T-helper 1 cell (primary cell): ENCODE measurements around the gene PER2.
"Not testable (repeated sequence)": the region's sequence is repeated elsewhere in the genome, so short reads cannot be mapped to it uniquely, and the experiment has no call there.

Experiments
- DNase-seq, 5 donors: peaks; one replicate each; pipeline ENCODE4 v3.0.0-alpha.2; 2012 to 2020

Gene PER2

DNA sequence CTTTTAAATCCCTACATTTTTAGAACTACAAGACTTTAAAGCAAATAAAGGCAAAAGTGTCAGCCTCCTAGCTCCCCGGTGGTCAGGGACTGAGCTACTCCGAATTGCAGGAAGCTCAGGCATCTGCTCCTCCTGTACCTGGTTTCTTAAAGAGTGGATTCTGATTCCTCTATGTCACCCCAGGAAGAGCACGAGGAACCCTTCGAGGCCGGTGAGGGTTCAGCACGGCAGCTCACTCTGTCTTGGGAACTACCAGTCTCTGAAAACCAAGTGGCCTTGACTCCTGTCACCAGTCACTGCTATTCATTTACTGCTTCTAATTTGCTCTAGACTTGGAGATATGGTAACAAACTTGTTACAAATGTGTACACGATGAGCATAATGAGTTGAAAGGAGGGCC, 2.3 kb downstream of the PER2 start:
- no peak for DNase-seq

DNA sequence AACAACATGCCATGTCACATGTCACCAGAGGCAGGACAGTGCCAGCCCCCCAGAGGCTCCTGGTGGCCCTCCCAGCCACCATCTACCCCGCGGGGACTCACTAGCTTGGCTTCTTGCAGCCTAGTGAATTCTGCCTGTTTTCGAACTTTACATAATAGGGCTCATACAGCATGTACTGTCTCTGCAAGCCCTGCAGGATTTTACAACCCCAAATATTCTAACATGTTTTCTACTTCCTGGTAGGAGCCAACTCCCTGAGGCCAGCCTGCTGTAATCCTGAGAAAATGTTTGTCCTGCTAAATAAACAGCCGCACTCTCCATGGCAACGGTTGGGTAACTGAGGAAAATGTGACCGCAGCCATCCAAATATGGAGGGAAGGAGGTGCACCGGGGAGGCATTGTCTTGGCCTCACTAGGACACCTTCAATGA, 2.7 kb downstream of the PER2 start:
- no peak for DNase-seq

DNA sequence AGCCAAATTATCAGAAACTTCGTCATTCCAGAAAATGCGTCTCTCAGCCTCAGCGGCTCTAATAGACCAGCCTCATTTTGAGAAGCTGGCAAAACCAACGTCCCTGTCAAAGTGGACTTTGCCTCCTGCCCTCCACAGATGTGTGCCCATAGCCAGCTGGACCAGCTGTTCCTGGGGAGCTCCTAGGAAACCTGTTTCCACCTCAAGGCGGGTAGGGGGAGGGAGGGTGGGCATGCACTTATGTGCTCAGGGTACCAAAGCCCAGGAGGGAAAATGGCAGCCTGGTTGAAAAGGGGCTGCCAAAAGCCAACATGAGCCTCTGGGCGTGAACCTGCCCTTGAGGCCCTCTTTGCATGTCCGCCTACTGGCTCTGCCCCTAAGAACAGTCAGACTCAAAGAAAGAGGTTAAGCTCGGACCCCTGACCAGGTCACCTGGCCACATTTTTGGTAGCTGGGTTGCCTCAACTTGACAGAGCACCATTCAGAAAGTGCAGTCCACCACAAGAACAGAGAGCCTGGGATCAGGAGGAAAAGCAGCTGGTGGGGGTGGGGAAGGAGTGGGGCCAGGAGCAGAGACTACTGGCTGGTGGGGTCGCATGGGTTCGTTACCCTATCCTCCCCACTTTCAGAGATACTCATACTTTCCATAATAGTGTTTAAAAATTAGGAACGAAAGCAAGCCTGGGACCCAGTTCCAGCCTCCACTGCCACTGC, 3.5 kb downstream of the PER2 start:
- no peak for DNase-seq

DNA sequence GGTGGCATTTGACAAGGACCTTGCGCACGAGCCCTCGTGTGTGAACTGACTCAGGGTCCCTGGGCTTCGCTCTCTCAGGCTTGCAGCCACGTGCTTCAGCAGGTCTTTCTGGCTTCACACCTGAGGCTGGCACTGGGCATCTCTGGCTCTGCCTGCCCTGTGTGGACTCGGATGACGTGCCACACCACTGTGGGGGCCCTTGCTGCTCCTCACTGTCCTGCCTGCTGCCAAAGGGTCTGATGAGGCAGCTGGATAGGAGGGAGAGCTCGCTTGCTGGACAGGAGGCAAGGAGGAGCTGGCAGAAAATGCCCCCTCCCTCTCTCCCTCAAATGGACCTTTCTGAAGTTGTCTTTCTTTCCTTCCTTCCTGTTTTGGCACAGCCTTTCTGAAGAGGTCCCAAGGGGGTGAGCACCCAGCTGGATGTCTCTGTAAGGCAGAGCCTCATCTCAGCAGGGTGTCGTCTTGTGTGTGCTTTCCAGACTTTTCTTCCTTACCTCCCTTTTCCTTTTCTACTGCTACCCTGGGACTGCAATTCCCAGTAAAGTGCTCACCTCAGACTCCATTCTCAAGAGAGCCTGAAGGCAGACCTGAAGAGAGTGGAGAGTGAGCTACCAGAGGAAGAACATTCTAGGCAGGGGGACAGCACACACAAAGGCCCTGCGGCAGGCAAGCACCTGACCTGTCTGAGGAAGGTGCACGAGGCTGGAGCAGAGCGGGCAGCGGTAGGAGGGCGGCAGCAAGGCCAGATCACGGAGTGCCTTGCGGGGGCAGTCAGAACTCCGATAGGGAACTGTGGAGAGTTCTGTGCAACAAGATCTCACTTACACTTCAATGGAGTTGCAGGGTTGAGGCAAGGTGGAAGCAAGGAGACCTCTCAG, 5.3 kb downstream of the PER2 start:
- DNase-seq = no peak

DNA sequence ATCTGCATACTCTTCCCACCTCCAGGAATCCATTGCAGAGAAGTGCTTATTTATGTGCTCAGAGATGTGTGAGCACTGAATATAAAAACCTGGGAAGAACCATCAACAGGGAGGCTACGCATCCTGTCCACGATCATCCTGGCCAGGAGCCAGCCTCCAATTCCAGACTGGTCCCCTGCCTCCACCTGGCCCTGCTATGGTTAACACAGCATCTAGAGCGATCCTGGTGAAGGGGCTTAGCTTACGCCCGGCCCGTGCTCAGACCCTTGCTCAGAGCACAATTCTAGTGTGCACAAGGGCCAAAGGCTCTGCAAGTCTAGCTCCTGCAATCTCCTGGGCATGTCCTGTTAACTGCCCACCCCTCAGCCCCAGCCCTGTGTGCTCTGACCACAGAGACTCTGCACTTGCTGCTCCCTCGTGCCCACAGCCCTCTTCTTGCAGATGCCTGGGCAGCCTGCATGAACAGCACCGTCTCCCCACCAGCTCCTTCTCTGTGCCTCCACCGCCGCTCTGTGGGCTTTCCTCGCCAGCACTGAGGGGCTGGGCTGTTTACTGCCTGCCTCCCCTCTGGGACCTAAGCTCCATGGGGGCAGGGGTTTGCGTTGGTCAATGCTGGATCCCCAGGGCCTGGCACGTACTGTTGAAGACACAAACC, 6.5 kb downstream of the PER2 start:
- DNase-seq = no peak

DNA sequence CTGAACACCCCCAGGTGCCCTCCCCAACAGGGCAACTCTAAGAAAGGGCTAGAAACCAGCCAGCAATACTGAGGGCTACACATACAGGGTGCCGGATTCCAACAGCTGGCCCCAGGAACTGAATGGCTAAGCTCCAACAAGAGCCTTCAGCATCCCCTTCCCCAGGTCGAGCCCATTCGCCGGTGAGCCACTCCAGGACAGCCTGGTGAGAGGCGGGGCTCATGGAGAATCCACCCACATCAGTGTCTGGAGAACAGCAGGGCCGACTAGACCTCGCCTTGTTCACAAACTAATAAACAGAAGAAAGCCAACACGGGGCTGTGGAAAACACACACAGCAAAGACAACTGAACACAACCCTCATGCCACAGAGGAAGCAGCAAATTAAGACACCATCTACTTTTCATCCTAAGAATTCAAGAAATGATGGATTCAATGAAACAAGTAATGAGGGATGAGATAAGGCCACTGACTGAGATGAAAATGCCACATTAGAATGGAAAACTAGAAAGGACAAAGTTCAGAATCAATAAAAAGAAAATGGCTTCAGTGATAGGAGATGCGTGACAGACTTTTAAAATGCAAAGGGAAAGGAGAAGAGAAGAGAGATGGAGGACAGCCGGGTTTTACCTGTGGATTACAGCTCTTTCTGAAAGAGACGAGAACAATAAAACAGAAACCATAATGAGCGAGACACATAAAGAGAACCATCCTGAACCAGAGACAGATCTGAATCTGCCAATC, 8.2 kb downstream of the PER2 start:
- DNase-seq = no peak

DNA sequence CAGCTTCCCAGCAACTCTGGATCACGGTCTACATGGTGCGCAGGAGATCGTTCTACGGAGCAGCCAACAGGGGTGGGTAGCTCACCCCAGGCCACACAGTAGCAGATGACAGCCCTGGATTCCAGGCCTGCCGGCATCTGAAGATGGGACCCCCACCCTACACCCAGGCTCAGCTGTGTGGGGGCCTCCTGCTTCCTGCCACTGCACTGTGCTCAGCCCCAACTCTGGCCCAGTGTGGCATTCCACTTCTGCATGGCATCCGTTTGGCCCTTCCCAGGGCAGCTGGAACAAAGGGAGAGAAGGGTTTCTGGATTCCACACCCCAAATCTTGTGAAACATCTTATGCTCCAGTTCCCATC, 9.1 kb downstream of the PER2 start:
- DNase-seq = no peak

DNA sequence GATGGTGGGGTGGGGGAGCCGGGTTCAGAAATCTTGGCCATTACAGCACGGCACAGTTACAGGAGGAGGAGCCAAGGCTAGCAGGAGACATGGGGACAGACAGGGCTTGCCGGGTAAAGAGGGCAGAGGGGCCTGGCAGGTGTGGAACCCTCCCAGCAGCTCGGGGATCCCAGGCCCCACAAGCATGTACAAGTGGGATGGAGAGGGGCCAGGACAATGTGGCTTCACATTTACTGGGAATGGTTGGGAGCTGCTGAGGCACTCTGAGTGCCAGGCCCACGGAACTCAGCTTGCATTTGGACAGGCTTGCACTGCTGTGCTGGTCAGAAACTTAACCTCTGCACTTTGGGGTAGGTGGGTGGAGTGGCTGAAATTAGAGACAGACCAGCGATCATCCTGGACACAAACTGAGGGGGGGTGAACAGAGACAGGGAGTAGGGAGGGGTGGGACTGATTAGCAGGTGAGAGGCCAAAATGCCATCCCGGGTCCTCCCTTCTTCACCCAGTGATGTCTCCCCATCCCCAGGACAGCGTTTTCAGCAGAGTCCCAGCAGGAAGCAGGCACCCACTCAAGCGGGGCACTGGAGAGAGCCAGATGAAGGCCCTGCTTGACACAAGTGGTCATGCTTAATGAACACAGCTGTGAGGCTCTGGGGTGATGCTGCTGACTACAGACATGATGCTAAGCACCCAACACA, 9.6 kb downstream of the PER2 start:
- DNase-seq = no peak

DNA sequence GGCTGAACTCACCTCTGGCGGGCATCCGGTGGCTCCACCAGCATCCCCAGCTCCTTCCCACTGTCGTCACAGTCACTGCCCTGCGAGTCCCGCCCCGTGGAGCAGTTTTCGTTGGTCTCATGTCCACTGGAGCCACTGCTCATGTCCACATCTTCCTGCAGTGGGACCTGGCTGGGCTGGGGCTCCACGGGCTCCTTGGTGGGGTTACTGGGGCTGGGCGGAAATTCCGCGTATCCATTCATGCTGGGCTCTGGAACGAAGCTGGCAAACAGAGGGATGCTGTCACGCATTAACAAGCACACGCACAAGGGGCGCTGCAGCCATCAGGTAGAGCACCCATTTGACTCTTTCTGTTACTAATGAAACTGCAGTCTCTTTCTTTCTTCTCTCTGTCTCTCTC, 10.7 kb downstream of the PER2 start:
- DNase-seq = no peak

DNA sequence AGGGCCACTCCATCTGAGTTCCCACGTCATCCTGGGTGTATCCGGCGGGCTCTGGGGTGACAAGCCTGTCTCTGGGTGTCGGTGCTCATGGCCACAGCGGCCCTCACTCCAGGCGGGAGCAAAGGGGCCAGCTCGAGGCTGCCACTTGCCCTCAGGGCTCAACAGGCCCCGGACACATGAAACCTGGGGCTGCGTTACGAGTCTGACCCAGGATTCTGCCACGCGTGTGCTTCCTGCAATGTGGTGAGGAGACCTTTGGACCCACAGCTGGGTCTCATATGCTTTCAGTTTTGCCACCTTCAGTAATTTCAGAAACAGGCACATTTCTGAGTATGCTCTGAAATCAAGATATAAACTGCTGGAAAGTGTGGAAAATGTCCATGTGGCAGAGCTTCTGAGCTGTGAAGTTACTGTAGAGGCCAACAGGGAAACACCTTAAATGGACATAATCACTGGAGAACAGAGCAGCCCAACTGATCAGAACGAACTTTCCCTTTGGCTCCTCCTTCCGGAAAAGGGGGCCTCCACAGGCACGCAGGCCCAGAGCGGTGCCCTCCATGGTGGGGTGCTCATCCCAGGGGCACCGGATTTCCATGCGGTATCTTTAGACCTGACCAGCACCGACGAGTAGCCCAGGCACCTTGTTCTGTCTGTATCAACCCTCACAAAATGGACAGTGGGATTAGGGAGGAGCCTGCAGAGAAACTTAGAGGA, 14.1 kb downstream of the PER2 start:
- no peak for DNase-seq

DNA sequence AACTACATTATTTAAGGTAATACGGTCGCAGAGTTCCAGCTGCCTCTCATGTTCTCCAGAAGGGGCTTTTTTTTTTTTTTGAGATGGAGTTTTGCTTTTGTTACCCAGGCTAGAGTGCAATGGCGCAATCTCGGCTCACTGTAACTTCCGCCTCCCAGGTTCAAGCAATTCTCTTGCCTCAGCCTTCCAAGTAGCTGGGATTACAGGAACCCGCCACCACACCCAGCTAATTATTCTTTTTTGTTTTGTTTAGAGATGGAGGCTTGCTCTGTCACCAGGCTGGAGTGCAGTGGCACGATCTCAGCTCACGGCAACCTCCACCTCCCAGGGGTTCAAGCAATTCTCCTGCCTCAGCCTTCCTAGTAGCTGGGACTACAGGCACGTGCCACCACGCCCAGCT, 15.0 kb downstream of the PER2 start:
- not testable (repeated sequence) for DNase-seq

DNA sequence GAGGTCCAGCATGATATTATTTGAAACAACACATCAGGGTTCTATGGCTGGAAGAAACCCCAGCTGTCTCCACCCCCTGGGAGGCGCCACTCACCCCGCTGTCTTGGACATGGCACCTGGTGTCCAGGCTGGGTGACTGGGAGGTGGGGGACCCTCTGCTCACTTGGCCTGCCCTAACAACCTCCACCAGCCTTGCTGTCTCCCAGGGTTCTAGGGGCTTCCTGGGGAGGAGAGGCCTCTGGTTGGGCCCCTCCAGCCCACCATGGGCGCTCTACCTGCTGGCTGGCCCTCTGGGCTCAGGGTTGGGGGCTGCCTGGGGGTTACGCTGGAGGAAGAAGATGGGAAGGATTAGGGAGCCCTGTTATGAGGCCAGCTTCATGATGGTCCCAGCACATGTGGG, 16.3 kb downstream of the PER2 start:
- no peak for DNase-seq

DNA sequence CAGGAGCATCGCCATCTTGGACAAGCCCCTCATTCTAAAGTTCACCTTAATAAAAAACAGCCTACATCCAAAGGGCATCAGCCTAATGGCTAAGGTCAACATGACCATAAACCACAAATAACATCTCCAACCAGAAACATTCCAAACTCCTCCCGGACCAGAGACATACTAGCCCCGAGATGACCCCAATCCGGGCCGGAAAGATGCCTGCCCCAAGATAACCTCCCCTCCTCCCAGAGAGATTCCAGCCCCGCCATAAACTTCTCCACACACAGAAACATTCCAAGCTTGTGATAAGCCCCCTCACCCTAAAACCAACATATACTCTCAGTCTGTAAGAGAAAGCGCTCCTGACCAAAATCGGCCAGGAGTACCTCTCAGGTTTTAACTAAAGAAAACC, 16.7 kb downstream of the PER2 start:
- not testable (repeated sequence) for DNase-seq

DNA sequence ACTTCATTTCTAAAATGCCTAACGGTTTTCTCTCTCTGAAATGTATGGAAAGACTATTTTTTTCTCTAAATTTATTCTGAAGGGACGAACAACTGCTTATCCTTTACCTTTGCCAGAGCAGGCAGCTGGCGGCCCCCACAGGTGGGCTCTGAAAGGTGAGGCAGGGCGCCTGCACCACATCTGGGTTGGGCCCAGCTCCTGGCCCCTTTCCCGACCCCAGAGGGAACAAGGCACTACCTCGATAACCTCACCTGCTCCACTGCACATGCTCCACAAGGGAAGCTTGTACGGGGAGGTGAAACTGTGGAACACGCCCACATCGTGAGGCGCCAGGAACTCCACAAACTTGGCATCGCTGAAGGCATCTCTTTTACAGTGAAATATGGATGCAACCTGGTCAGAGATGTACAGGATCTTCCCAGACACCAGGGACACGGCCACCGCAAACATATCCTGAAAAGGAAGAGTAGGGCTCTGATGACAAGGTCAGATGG, 17.3 kb downstream of the PER2 start:
- no peak for DNase-seq

DNA sequence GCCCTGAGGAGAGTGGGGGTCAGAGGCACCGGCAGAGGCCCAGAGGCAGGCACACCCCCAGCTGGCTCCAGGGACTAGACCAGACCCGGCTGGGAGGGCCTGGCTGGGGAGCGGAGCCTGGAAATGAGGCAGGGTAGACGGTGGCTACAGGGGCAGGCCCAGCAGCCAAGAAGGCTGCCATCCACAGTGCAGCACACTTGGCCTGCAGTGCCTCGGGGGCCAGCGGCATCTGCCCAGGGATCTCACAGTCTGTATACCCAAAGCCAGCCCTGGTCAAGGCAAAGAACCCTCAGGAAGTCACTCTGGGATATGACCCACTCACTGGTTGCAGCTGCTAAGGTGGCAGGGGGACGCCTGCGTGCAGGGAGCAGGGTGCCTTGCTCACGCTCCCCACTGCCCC, 17.8 kb downstream of the PER2 start:
- DNase-seq = no peak

DNA sequence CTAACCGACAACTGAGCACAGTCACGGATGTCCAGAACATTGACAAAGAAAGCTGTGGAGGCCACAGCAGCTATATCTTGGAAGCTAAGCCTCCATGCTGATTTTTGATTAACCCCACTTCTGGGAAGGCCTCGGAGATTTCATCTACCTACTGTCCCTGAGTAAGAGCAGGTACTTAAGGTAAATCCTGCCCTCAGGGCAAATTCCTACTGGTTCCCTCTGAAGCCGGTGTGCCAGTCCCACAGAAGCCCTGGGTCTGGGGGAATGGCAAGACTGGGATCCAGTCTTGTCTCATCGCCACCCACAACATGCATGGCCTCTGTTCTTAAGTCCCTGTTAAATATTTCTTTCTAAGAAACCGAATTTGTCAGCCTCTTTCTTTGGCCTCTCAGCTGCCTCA, 18.7 kb downstream of the PER2 start:
- no peak for DNase-seq

DNA sequence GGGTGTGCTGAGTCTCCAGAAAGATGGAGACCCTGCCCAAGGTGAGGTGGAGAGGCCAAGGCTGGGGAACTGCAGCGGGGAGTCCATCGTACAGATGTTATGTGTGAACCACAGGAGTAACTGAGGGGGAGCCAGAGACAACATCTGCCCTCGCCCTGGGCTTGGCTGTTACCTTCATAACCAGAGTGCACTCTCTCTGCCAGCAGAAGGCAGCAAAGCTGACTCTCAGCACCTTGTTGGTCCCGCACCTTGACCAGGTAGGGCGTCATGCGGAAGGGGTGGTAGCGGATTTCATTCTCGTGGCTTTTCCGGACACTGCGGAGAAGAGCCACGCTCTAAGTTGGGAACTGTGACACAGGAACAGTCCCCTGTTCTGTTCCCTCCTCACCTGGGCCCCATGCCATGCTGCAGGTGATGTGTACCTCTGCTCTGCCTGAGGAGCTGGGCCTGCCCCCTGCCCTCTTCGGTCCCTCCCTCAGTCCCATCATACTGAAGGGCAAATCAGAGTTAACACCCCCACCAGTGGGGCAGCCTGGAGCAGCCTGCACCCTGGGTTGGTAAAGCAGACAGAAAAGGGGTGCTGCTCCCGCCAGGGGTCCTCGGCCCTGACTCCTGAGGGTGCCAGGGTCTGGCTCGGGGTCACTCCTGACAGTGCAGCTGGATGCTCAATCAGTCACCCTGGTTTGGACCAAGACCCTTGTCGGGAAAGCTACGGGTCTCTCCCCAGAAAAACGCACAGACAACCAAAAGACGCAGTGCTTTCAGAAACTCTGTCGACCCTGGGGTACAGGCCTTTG, 20.3 kb downstream of the PER2 start:
- no peak for DNase-seq

DNA sequence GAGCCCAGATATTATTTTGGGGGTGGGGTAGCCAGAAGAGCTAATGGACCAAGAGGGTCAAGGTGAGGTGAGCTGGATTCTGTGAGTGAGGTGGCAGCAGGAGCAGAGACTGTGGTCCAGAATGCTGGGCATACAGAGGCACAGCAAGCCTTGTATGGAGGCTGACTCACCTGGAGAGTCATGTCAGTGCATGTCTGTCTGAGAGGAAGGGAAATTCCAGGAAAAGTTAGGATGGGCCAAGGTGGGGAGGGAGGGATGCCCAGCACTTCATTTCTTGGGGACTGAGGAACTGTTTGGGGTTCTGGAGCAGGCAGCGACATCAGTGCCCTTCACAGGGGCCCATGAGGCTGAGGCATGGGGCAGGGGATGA, 21.1 kb downstream of the PER2 start:
- no peak for DNase-seq

DNA sequence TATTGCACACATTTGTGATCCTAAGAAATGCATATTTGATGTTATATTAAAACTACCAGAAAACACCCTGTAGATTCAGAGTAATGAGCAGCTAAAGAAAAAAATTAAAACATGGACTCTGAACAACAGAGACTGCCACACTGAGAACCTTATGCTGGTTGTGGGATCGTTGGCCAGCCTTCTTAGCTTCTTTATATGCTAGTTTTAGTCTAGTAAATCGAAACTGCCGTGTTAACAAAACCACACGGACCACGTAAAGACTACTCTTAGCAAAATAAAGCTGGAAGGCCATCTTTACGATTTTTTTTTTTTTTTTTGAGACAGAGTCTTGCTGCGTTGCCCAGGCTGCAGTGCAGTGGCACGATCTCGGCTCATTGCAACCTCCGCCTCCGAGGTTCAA, 22.8 kb downstream of the PER2 start:
- DNase-seq = no peak

DNA sequence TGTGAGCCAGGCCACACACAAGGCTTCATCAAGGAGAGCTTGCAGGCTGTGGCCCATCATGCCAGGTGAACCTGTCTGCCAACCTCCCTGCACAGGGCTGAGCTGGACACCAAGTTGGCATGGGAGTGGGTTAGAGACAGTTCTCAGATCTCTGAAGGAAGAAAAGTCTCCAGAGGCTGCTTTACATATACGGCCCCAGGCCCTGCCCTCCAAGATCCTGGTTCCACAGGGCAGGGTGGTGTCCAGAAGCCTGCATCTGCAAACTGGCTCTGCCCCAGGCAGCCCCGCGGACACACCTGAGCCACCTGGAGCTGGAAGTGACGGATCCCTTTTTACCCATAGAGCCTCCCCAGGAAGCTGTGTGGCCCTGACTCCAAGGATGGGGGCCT, 24.3 kb downstream of the PER2 start:
- DNase-seq = no peak
